Fibroblast of skin of left quadriceps (primary cell): ENCODE results near the gene FOXK2.
A peak's percentile ranks its signal among the peaks of the same experiment; 100 is the strongest.

Experiments used
- DNase-seq, 2 experiments: peaks; one replicate each; pipeline ENCODE4 v3.0.0-alpha.2; 2013; ENCODE audit warnings: low read depth in 2 of 2

FOXK2 gene

DNA sequence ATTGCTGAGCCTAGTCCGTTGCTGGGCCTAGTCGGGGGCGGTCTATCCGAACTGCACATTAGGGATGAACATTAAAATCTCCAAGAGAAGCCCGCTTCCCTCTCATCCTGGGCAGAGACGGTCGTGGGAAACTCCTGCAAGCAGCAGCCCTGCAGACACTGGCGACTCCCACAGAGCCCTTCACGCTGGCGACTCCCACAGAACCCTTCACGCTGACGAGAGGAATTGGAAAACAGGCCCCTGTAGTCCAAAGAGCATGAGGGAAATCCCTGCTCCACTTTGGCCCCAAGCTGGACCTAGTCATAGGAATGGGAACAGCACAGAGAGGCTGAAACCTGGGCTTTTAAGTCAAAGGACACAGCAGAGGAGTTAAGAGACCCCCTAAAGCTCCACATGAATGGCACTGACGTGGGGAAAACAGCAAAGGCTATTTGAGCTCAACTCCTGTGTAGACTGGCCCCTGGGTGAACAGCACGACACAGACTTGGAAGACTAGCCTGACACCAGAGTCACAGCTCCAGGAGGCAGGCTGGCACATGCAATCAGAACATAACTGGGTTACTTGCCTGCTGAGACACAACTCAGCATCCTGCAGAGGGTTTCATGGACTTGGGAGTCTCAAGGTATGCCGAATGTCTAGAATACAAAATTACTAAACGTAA, 86.5 kb downstream of the FOXK2 start:
- DNase-seq: no peak

DNA sequence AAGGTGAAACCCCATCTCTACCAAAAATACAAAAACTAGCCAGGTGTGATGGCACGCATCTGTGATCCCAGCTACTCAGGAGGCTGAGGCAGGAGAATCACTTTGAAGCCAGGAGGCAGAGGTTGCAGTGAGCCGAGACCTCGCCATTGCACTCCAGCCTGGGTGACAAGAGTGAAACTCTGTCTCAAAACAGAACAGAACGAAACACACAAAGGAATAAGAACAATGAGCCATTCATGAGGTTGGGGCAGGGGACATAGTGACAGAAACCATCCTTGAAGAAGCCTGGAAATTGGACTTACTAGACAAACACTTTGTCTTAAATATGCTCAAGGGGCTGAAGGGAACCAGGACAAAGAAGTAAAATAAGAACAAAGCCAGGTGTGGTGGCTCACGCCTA, 89.3 kb downstream of the FOXK2 start:
- DNase-seq: no peak

DNA sequence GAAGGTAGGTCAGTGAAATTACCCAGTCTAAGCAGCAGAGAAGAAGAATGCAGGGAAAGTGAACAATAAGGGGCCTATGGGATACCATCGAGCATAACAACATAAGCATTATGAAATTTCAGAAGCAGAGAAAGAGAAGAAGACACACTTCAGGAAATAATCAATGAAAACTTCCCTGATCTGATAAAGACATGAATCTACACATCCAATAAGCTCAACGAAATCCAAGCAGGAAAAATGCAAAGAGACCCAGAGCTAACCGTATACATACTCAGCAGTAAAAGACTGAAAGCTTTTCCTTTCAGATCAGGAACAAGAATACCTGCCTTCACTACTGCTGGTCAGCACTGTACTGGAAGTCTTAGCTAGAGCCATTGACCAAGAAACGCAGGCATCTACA, 90.1 kb downstream of the FOXK2 start:
- no peak for DNase-seq

DNA sequence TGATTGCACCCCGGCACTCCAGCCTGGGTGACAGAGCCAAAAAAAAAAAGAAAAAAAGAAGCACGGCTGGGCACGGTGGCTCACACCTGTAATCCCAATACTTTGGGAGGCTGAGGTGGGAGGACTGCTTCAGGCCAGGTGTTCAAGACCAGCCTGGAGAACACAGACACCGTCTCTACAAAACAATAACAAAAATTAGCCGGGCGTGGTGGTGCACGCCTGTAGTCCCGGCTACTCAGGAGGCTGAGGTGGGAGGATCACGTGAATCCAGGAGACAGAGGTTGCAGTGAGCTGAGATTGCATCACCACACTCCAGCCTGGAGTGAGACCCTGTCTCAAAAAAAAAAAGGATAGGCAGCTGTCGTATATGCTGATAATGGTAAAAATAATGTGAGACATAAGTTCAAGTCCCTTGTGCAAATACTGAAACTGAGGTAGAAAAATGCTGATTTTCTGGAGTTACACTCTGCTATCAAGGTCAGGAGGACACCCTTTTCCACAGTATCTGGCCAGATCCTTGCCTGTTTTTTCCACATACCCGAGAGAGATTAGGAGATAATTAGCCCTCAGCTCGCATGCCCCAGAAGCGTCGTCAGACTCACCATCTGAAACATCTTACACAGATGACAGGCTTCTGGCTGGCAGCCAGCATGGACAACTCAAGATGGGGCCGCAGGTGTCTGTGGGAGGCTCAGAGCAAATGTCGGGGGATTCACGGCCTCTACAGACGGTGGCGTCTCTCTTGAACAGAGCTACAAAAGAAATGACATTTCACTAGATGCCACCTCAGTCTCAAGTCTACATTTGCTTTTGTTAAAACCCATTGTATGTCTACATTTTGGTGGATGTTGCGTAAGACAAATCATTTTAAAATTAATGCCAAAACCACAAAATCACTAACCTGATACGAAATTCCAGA, 91.9 kb downstream of the FOXK2 start:
- DNase-seq: peak; percentile 28 to 31

DNA sequence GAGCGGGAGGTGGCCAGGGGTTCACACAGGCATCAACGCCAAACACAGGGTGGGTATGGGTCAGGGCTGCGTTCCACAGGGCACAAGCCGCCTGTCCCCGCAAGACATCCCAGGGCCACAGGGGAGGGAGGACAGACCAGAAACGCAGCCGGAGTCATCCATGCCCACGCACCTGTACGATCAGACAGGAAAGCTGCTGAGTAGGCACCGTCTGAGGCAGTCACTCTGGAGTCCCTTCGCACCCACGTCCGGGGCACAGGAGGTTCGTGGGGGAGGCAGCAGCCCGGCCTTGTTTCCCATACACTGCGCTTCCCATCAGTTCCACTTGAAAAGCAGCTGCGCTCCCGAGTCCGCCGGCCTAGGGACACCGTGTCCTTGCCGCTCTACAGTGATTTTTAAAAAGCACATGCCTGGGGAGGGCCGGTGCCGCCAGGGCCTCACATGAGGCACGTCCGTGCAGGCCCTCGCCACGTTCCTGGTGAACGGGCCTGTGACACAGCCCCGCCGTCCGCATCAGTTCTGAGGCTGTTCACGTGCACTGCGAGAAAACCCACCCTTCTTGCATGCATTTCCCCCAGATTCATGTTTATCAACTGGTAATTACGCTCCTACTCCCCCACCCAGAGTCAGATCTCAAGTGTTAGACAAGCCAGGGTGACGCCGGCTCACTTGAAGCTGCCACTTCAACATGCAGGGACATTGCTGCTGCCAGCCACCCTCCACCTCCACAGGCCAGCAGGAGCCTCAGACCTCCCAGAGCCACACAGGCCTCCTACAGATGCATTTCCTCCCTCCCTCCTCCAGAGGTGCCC, 94.0 kb downstream of the FOXK2 start:
- DNase-seq: no peak

DNA sequence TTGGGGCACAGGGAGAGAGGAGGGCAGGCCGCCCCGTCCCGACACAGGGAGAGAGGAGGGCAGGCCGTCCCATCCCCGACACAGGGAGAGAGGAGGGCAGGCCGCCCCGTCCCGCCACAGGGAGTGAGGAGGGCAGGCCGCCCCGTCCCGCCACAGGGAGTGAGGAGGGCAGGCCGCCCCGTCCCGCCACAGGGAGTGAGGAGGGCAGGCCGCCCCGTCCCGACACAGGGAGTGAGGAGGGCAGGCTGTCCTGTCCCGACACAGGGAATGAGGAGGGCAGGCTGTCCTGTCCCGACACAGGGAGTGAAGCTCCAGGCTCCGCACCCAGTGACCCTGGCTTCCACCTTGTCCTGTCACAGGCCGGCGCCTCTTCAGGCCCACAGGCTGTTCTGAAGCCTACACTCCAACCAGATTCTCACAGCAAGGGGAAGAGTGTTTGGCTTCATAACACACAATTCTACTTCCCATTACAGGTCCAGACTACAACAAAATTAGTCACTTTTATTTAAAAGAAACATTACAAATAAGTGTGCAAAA, 94.6 kb downstream of the FOXK2 start:
- DNase-seq: no peak

DNA sequence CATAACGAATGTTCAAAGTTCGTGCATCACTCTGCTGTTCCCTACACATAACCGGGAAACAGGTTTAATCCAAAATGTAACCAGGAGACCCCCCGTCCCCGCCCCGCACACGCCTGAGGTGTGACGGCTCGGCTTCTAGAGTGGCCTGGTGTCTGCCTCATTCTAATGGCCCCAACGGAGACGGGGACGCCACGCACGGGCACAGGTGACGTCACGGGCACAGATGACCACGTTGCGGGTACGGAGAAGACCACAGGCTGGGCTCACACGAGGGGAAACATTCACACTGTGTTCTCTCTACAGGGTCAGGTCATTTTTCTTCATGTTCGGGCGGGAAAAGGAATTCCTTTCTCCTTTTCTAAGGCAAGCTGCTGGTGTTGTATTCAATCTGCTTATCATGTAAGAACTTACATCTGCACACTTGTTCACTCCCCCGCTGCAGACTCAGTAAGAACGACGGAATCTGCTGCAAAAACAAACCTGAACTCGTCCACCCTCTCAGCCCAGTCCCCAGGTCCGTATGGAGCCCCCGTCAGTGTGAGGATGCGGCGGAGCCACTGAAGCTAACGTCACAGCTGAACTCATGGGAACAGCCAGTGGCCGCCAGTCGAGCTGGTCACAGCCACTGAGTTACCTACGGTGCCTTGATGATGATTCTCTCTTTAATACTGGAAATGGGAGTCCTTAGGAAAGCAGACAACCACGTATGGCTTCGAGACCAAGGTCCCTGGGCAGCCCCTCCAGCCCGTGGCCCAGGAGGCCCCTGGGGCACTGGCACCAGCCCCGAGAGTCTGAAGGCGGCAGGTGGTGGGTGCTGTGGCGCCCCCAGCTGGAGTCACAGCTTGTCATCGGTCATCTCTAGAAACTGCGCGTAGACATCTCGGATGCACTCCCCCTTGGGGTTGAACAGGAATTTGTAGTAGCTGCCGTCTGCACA, 95.8 kb downstream of the FOXK2 start:
- DNase-seq: no peak

DNA sequence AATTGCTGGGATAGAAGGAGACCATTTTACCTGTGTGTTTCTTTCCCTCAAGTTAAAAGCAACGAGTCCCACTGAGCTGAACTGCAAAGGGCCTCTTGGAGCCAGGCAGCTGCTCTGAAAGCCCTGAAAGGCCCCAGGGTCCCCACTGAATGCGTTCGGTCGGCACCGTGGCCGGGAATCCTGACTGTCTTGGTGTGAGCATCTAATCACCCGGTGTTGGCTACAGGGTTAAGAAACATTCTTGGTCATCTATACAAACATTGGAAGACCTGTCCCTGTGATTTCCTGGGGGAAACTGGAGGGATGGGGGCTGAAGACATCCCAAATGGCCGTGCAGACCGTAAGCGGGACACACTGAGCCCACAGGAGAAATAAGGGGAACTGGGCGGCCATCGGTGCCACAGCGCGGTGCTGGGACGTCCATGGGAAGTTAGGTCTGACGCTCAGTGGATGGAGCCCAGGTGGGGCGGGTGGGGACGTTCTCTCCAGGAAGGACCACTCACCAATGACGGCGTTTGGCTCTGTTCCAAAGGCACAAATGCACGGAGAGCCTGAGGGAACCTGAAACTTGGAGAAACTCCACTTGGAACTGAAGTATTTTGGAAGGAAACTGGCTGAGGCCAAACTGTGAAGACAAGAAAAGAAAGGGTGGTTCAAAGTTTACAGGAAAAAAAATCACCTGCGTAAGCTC, 96.6 kb downstream of the FOXK2 start:
- DNase-seq: no peak

DNA sequence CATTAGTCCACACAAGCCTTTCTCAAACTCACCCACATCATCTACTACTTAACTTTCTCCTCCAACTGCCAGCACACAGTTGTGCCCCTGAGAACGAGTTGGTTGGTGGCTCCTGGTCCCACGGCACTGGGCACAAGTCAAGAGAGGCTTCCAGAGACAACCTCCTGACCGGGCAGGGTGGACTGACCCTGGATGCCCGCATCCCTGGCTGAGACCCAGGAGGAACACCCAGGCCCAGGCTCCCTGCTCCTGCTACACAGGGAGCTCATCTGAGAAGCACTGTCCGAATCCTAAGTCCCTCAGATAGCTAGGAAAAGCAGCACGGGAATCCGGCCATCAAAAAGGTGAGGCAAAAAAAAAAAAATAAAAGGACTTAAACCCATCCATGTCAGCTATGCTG, 99.7 kb downstream of the FOXK2 start:
- no peak for DNase-seq

DNA sequence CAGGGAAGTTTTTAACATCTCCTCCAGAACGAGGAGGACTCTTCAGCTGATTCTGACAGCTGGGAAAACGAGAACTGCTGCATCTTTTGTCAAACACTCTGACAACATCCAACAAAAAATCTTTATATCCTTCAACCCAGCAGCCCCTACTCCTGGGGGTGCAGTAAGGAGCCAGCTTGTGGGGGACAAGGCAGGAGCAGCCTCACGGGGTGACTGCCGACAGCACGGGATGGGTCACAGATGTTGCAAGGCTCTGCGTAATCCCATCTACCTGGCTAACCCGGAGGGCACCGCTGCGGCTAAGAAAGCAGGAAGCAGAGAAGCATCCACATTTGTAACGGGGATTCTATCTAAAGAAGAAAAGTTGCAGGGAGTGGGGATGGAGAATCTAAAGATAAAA, 100.1 kb downstream of the FOXK2 start:
- DNase-seq: no peak

DNA sequence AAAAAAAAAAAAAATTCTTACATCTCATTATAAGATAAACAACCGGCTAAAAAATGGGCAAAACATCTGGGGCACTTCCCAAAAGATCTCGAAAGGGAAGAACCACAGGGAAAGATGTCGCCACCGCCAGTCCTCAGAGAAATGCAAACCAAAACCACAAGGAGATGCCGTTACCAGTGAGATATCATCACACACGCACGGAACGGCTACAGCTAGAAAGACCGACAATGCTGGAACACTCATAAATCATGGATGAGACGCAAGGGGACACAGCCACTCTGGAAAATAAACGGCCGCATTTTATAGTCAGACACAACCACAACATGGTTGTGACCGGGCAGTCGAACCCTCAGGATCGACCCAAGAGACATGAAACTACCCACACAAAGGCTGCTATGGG, 104.2 kb downstream of the FOXK2 start:
- DNase-seq: no peak

DNA sequence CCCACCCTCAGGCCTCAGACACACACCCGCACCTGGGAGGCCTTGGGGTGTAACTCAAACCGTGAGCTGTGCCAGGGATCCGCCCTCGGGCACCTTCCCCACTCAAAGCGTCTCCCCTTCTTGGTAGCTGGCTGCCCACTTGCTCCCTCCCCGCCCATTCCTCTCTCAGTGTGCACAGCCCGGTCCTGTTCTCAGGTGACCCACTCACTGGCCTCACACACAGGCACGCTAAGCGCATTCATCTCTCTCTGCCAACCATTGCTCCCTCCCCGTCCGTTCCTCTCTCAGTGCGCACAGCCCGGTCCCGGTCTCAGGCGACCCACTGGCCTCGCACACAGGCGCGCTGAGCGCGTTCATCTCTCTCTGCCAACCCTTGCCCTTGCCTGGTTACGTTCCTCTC, 107.9 kb downstream of the FOXK2 start:
- no peak for DNase-seq

DNA sequence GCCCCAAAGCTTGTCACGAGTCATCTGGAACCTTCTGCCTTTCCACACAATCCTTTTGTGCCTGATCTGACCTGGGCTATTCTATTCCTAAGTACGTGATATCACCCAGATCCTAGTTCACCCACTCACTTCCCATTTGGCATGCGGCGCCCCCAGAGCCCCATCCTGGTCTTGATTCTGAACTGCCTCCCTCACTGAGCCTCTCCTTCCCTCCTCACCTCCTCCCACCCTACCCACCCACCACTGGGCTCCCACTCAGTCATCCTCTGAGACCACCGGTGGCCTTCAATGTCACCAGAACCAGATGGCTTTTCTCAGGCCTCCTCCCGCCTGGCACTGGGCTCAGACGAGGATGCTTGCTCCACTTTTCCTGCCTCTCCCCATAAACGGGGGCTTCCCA, 110.2 kb downstream of the FOXK2 start:
- DNase-seq: no peak

DNA sequence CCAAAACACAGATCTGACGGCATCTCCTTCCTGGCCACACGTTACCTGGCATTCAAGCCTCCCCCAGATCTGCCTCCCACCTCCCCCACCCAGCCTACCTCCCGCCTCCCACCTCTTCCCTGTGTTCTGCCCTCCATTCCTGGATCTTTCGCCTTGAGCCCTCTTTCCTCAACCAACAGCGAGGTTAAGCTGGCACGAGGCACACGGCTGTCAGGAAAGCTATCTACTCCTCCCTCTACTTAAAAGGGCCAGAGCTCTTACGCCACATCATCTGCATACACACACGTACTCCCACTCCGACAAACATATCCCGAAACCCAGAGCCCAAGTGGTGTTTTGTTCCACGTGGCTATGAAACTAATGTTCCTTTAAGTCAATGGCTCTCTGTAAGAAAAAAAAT, 110.7 kb downstream of the FOXK2 start:
- no peak for DNase-seq

DNA sequence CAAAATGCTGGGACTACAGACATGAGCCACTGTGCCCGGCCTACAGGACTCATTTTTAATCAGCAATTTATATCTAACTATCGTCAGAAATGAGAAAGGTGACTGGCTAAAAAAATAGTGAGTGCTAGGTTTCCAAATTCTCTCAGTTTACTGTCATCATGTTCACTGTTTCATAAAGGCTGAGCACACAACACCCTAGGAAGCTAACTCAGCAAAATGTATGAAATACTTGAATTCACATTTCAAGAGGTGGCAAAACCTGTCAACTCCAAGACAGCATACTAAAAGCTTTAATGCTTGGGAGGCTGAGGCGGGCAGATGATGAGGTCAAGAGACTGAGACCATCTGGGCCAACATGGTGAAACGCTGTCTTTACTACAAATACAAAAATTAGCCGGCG, 112.0 kb downstream of the FOXK2 start:
- no peak for DNase-seq

DNA sequence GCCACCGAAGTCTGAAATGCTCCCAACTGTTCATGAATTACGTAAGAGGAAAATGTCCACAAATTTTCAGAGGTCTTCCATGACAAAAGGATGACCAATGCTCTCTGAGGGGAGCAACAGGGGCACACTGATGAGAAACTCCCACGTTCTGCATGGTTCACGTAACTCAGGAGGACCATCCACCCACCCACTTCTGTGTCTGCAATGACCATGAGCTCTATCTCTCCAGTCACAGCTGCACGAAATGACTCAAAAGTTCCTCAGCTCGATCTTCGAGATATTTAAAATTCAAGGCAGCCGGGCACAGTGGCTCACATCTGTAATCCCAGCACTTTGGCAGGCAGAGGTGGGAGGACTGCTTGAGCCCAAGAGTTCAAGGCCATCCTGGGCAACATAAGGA, 112.9 kb downstream of the FOXK2 start:
- DNase-seq: no peak

DNA sequence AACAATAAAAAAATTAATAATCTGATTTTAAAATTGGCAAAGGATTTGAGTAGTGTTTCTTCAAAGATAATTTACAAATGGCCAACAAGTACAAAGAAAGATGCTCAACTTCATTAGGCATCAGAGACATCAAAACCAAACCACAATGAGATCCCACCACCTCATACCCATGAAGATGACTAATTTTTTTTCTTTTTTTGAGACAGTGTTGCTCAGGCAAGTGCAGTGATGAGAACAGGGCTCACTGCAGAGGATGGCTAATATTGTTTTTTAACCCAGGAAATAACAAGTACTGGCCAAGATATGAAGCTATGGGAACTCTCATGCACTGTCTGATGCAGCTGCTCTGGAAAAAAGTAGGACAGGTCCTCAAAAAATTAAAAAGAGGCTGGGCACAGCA, 113.8 kb downstream of the FOXK2 start:
- no peak for DNase-seq

DNA sequence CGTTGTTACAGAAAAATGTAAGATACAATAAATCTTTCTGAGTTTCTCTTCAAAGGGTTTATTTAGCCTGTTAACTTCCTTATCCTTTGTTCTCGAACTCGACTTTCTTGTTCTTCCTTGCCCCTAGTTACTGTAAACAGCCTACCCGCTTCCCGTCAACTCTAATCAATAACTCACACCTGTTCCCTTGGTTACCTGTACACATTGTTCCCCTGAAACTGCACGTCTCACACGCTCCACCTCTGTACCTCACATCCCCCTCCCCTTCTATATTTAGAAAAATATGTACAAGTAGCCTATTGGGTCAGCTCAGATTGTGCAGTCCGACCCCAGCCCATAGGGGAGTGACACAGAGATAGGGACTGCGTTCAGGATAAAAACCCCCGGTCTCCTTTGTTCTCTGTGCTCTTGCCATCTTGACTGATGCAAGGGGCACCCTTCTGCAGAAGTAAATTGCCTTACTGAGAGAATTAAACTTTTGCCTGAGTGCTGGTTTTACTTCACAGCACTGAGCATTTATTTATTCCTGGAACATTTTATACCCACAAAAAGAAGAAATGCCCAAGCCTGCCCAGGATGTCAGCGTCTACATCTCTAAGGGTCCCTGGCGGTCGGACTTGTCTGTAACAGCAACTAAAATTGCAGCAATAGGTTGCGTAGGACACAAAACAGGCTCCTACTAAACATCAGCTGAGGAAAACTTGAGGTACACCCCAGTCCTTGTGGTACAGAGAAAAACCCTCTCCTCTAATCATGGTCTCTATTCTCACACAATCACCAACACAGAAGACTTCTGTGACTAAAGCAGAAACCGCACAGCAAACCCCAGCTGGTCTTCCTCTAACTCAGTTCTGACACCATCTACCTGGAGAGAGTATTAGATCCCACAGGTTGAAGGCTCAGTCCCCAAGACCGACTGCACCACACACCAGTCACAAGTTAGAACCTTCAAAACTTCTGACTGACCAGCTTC, 117.4 kb downstream of the FOXK2 start:
- DNase-seq: no peak

DNA sequence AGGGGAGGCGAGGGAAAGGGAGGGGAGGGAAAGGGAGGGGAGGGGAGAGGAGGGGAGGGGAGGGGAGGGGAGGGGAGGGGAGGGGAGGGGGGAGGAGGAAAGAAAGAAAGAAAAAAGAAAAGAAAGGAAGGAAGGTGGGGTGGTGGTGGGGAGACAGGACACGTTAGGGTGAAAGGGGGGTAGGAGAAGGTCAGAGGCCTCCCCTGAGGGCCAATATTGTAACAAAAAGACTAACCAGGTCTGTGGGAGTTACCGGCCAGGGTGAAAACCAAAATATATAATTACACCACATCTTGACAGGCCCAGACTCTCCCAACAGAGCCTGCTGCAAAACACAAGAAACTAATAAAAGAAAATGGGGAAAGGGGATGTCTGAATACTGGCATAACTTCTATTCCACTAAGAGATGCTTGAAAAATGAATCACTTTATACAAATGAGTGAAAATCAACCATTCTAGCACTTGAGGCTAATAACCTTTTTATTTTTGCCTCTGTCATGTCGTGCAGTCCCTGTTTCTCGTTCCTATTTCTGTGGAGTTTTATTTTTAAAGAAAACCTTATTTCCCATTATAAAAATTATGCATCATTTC, 118.7 kb downstream of the FOXK2 start:
- DNase-seq: no peak
